GM04503 (cell line): Measurements from ENCODE around the gene SPAG9.

ENCODE experiments used
- DNase-seq: peaks from one replicate; pipeline ENCODE4 v3.0.0-alpha.2; 2012; ENCODE audit warnings: low read depth

The SPAG9 gene

GRCh38 chr17:50938821-50939541 is 181.7 kb downstream of the SPAG9 start:
- DNase-seq: no peak

- DNase-seq: no peak
Measured at GRCh38 chr17:50935996-50936266, 184.7 kb downstream of the SPAG9 start.

- no peak for DNase-seq
Measured at GRCh38 chr17:50935221-50935995, 185.3 kb downstream of the SPAG9 start.

DNA sequence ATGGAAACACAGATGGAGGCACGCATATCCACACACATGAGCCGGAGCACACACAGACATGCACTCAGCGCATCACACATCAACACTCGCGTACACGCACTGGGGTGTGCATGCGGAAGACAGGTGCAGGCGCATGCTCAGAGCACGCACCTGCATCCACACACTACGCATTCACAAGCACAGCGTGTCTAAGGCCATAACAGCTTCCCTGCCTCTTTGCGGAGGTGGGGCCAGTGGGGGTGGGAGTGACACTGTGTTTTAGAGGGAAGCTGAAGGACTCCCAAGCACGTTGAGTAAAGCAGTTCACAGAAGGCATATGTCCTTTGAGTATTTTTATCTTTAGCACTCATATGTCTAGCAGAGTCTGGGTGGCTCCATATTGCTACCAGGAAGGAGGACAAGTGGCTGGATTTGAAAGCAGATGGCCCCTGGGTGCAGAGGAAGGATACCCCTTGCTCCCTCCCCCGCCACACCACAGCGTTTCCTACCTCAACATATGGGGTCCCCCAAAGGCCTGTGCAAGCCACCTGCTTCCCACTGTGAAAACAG is 185.9 kb downstream of the SPAG9 start:
- no peak for DNase-seq

GRCh38 chr17:50934161-50934560 is 186.5 kb downstream of the SPAG9 start:
- no peak for DNase-seq

DNA sequence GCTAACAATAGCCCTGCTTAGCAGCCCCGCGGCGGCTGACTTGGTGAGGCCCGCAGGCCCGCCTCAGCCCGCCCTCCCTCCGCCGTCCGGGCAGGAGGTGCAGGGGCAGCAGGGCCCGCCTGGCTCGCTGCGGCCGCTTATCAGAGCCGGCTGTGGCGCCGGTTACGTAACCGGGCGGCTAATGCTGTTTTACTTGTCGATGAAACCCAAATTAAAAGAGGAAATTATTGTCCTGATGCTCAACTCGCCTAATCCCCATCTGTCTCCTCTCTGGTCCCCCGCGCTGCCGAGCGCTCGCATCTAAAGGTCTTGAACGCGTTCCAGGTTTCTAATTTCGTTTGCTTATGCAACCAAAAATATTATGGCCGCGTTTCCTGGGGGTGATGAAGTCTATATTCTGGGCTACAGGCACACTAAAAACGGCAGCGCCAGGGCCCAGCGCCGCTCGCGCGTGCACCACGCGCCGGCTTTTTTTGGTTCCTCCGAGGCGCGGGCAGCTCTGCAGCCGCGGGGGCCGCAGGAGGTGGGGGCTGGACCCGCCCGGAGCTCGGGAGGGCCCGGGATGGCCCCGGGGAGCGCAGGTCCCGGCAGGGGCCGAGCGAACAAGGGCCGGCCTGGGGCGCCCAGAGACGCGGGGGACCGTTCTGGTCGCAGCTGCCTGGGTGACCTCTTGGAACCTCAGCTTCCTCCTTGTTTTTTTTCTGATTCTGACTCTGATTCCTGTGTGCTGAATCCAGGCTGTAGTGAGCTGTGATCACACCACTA is 189.3 kb downstream of the SPAG9 start:
- no peak for DNase-seq

- no peak for DNase-seq
Measured at GRCh38 chr17:50928646-50929045, 192.0 kb downstream of the SPAG9 start.

DNA sequence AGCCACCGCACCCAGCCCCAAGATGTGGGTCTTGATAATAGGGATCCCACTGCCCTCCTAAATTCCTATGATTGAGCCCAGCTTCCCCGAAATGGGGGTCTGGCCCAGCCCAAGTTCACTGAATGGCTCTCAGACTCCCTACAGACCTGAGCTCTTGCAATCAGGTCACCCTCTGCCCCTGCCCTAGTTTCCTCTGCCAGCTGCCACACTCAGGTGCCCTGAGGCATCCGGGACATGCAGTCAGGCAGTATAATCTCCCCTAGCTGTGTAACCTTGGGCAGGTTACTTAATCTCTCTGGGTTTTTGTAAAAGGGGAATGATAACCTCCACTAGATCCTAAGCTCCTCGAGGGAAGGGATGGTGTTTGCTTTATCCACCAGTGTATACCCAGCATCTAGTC is 193.4 kb downstream of the SPAG9 start:
- no peak for DNase-seq

DNA sequence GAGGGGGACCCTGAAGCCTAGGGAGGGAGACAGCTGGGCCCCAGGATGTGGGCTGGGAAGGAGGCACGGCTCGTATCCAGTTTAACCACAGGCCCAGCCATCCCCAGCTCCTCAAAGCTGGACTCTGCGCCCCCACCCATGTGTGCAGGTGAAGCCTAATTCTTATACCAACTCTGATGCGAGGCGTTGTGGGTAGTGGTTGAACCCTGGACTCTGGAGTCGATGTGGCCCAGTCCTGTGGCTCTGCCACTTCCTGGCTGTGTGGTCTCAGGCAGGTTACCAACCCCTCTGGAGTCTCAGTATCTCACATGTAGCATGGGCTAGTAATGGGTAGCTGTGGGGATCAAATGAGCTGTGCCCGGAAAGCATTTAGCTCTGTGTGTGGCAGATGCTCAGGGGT is 194.1 kb downstream of the SPAG9 start:
- no peak for DNase-seq

DNA sequence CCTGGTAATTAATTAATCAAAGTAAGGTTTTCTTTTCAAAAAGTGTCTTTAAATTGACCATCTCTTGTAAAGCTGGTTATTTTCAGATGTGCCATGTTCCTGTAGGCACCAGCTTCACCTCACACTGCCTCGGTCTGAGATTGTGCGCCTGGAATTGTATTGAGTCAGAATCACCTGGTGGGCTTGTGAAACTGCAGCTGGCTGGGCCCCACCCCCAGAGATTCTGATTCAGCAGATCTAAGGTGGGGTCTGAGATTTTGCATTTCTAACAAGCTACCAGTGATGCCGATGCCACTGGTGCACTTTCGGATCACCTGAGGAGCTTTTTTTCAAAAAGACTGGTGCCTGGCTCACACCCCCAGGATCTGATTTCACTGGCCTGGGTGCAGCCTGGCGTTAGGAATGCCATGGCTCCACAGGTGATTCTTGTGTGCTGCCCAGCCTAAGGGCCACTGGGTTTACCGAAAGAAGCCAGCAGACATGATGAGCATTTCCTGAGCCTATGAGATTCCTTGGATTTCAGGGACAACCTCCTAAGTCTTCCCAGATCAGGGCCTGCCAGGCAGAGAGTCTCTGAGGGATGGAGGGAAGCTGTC is 195.3 kb downstream of the SPAG9 start:
- no peak for DNase-seq

GRCh38 chr17:50924800-50925199 is 195.9 kb downstream of the SPAG9 start:
- no peak for DNase-seq

- DNase-seq: no peak
Measured at GRCh38 chr17:50924300-50924699, 196.4 kb downstream of the SPAG9 start.

DNA sequence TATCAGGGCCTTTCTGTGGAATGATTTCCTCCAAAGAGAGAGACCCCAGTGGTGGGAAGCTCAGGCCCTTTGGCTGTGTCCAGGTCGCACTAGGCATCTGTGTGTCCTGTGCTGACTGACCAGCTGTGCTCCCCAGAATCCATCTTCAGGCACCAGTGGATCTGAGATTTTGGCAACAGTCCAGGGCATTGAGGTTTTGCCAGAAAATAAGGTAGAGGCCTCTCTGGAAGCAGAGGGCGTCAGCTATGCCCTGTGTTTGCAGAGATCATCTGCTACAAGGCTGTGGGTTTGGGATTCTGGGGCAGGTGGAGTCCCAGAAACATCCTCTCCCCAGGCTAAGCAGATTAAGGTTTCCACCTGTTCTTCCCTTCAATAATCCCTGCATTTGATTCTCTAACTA is 197.1 kb downstream of the SPAG9 start:
- no peak for DNase-seq

DNA sequence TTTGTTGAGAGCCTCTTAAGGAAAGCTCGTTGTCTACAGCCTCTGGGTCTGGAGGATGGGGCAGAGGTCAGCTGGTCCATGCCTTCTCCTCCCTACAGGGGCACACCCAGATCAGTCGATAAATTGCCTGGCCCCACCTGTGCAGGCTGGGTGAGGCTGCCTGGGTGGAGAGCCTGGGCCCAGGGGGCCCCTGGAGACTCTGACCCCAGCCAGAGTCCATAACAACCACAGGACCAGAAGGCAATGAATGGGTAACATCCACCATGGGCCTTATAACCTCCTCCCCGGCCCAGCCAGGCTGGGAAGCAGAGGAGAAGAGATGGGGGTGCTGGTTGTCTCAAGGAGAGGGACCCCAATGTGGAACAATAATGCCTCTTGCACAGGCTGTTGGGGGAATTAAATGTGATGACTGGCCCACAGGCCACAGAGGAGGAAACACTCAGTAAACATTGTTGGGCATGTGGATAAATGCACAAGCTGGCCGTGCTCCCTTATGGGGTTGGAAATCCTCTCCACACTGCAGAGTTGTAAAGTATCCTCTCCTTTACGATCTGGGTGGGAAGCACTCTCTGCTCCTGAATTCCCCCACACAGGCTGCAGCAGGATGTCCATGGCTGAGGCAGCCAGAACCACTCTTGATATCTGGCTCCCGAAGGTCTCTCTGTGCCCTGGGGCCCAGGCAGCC is 197.8 kb downstream of the SPAG9 start:
- no peak for DNase-seq

DNA sequence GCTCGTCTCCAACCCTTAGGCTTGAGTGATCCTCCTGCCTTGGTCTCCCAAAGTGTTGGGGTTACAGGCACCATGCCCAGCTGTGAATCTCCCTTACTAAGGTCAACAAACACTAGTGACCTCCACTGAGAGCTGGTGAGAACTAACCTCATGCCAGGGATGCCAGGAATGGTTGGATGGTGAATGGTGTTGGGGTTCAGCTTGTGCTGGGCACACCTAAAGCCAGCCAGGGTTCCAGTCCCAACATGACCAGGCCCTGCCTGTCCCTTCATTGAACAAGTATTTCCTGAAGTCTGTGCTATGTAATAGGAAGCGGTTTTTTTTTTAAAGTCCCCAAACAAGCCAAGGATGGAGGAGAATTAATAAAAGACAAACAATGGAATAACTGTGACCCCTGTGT is 198.6 kb downstream of the SPAG9 start:
- DNase-seq: no peak

GRCh38 chr17:50920891-50921586 is 199.6 kb downstream of the SPAG9 start:
- no peak for DNase-seq

DNA sequence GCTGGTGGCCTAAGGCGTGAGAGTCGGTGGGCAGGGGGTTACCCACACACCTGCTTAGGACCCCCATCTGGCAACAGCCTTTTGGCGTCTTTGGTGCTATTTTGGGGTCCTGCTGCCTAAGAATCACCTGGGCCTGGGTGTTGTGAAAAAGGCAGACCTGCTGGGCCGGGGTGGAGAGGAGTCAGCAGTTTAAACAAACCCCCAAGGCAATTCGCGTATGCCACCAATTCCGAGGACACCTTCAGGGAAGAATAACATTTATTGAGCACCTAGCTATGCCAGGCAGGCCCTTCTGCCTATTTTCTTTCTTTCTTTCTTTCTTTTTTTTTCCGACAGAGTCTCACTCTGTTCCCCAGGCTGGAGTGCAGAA is 200.6 kb downstream of the SPAG9 start:
- DNase-seq: no peak

GRCh38 chr17:50919321-50920040 is 201.2 kb downstream of the SPAG9 start:
- DNase-seq: peak; percentile 58

DNA sequence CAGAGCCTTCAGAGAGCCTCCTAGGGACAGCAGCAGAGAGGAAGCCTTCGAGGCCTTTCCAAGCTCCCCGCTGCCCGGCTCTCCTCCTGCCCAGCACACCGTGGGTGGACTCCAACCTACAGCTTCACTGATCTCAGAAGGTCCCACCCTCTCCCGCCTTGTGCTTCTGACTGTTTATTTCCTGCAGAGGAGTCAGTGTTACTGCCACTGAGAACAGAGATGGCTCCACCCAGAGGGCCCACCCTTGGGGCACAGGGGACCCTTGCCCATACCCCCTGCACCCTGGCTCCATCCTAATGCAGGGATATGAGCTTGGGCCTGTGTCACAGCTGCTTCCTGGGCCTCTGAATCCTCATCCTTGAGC is 201.8 kb downstream of the SPAG9 start:
- no peak for DNase-seq

DNA sequence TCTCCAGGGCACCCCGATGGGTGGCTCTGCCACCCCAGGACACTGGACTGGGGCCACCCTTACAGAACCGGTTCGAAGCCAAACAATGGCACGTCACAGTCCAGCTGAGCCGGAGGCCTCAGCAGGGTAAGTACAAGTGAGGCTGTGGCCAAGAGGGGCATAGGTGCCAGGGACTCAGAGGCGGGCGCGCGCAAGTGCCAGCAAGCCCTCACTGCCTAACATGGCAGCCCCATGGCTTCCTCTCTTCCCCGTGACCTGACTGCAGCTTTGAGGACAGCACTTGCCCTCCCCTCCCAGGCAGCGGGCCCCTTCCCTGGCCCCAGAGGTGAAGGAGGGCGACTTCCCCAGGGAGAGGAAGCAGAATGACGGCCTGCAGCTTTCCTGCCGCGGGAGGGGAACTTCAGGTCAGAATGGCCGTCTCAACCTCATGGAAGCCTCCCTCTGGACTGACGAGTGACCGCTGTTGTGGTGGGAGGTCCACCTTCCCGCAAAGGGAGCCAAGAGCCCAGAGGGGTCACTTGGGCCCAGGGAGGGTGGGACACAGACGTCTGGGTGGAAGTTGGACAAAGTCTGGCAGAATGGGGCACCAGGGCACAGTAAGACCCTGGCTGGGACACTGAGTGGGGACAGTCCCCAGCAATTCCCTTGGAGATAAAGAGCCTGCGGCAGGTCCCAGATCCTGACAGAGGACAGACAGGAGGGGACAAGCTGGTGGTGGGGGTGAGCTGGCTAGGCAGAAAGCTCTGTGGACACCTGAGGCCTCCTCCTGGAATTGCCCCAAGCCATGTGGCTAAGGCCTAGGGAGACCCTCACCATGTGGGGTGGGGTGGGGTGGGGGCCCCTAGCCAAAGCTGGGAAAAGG is 202.4 kb downstream of the SPAG9 start:
- DNase-seq: no peak
